GM23338 (cell line): ENCODE data around the gene CTDNEP1.

ENCODE experiments used
- CTCF ChIP-seq, 2 experiments: fragments of 200-600 bp in 1 of 2; sonication (generic) in 1 of 2; conservative IDR thresholded peaks; 2 replicates each; pipeline versions ENCODE4 v1.5.1 to v1.6.1; 2016 to 2017; ENCODE audit warnings: antibody characterized with exemption in 2 of 2, low read depth in 2 of 2, mild to moderate bottlenecking in 2 of 2, moderate library complexity in 1 of 2
- EZH2phosphoT487 ChIP-seq: fragments of 200-600 bp; sonication (generic); IDR thresholded peaks from one replicate; pipeline ENCODE4 v1.8.1; 2018; ENCODE audit warnings: antibody characterized with exemption; ENCODE audit not compliant: unreplicated experiment

DNA sequence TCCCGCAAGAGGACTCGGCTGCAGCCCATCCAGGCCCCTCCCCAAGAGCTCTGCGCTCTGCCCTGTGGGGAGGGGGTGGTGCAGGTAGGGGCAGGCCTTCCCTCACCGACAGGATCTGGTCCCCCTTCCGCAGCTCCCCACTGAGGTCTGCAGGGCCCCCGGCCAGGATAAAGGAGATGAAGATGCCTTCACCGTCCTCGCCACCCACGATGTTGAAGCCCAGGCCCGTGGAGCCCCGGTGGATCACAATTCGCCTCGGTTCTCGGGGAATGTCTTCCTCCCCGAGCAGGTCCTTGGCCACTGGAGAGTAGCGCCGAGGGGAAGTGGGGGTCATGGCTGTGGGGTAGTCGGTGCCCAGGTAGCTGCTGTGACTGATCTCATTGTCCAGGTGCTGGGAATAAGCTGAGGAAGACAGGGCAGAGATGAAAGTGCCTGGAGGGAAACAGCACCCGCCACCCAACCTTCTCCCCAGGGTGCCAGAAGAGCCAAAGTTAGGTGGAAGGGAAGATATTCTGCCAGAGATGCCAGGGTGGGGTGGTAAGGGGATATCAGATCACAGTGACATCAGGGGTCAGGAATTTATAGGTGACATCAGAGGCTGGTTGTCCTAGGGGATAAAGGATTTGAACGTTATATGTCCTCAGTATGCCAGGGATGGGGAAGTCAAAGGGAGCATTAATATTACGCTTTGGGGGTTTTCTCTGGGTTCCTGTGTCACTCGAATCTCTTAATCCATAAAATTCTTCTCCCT, 54.7 kb downstream of the CTDNEP1 start:
- TF ChIP-seq EZH2phosphoT487 = no peak
- TF ChIP-seq CTCF (conservative IDR thresholded peaks at IDR 0.05; ENCODE audit: low read depth in 2 of 2) = no peak
